WERI-Rb-1 (cell line): ENCODE measurements around the gene NKPD1.

Source experiments
- DNase-seq: peaks from one replicate; pipeline ENCODE4 v3.0.0-alpha.2; 2020
- H3K27ac ChIP-seq: fragments of 250-450 bp; sonication (Bioruptor Pico); 2 replicates; pipeline ENCODE4 v1.5.1; 2020; ENCODE audit warnings: mild to moderate bottlenecking, moderate library complexity
- H3K27me3 ChIP-seq: fragments of 250-450 bp; sonication (Bioruptor Pico); 2 replicates; pipeline ENCODE4 v1.5.1; 2021; ENCODE audit warnings: mild to moderate bottlenecking, low read depth, moderate library complexity; ENCODE audit not compliant: insufficient read depth, severe bottlenecking
- H3K36me3 ChIP-seq: fragments of 250-450 bp; sonication (Bioruptor Pico); 2 replicates; pipeline ENCODE4 v1.5.1; 2020; ENCODE audit warnings: mild to moderate bottlenecking, moderate library complexity
- H3K4me3 ChIP-seq: 2 replicates; pipeline ENCODE4 v1.5.1; 2011; ENCODE audit warnings: low read depth, mild to moderate bottlenecking, control low read depth, low read length
- H3K9me3 ChIP-seq: fragments of 250-450 bp; sonication (Bioruptor Pico); 2 replicates; pipeline ENCODE4 v1.5.1; 2021; ENCODE audit warnings: mild to moderate bottlenecking, moderate library complexity; ENCODE audit not compliant: severe bottlenecking
- CTCF ChIP-seq: IDR thresholded peaks from 2 replicates; pipeline ENCODE4 v1.5.1; 2011; ENCODE audit warnings: low read depth, mild to moderate bottlenecking, control low read depth, inconsistent platforms, low read length

The NKPD1 gene

GRCh38 chr19:45151320-45151719 is 9.5 kb downstream of the NKPD1 start:
- Histone ChIP-seq H3K27ac (0 out of 2 replicates have a peak overlapping the region, but pooled peaks have one; percentile 24), H3K27me3 (no peaks in the 10 kb centered on the region), H3K4me3 (no peak overlapping the region), H3K36me3 (peaks cover 25% of the 10 kb centered on the region), H3K9me3 (no peaks in the 10 kb centered on the region)
- TF ChIP-seq CTCF: no peak
- no peak for DNase-seq

GRCh38 chr19:45150751-45151281 is 10.0 kb downstream of the NKPD1 start:
- Histone ChIP-seq H3K9me3 (no peaks in the 10 kb centered on the region), H3K4me3 (no peak overlapping the region), H3K36me3 (peaks cover 28% of the 10 kb centered on the region), H3K27ac (peak overlapping the region; percentile 26; the same call in 1 of the 2 replicates), H3K27me3 (no peaks in the 10 kb centered on the region)
- no peak for TF ChIP-seq CTCF
- DNase-seq: no peak

- H3K4me3 ChIP-seq: no peak overlapping the region
- peak overlapping the region; percentile 26 for H3K27ac ChIP-seq
- peaks cover 32% of the 10 kb centered on the region for H3K36me3 ChIP-seq
- H3K9me3 ChIP-seq: no peaks in the 10 kb centered on the region
- no peak for DNase-seq
- no peaks in the 10 kb centered on the region for H3K27me3 ChIP-seq
- no peak for TF ChIP-seq CTCF
Observed at GRCh38 chr19:45150180-45150579, 10.6 kb downstream of the NKPD1 start.

- H3K27me3 ChIP-seq: no peaks in the 10 kb centered on the region
- TF ChIP-seq CTCF: no peak
- H3K36me3 ChIP-seq: peaks cover 35% of the 10 kb centered on the region
- H3K9me3 ChIP-seq: no peaks in the 10 kb centered on the region
- no peak overlapping the region for H3K27ac ChIP-seq
- DNase-seq: no peak
- H3K4me3 ChIP-seq: no peak overlapping the region
Observed at GRCh38 chr19:45149129-45149528, 11.7 kb downstream of the NKPD1 start.

- TF ChIP-seq CTCF: peak; percentile 45
- Histone ChIP-seq H3K27ac (peak overlapping the region; percentile 80), H3K4me3 (no peak overlapping the region), H3K27me3 (no peaks in the 10 kb centered on the region), H3K36me3 (peaks cover 38% of the 10 kb centered on the region), H3K9me3 (no peaks in the 10 kb centered on the region)
- DNase-seq: peak; percentile 51
Observed at GRCh38 chr19:45147835-45148676, 12.7 kb downstream of the NKPD1 start.
